BLaER1 treated with 17β-estradiol and CSF1 and Interleukin-3, amounts not matched to agents 10 nM and 100 nM (cell line): ENCODE data around the gene VSIG10.

Experiments used
- H3K27ac ChIP-seq, 11 experiments: shearing (Covaris generic); formaldehyde crosslinking; 2 replicates each; pipeline ENCODE4 v1.8.1; 2022
- H3K27me3 ChIP-seq, 11 experiments: shearing (Covaris generic); formaldehyde crosslinking; 2 replicates each; pipeline ENCODE4 v1.8.1; 2022
- H3K36me3 ChIP-seq, 11 experiments: shearing (Covaris generic); formaldehyde crosslinking; 2 replicates each; pipeline ENCODE4 v1.8.1; 2022
- H3K4me1 ChIP-seq, 10 experiments: shearing (Covaris generic); formaldehyde crosslinking; 2 replicates each; pipeline ENCODE4 v1.8.1; 2022
- H3K4me2 ChIP-seq, 11 experiments: shearing (Covaris generic); formaldehyde crosslinking; 2 replicates each; pipeline ENCODE4 v1.8.1; 2022
- H3K4me3 ChIP-seq, 10 experiments: shearing (Covaris generic); formaldehyde crosslinking; 2 replicates each; pipeline ENCODE4 v1.8.1; 2022
- H3K9ac ChIP-seq, 11 experiments: shearing (Covaris generic); formaldehyde crosslinking; 2 replicates each; pipeline ENCODE4 v1.8.1; 2022
- H3K9me3 ChIP-seq, 11 experiments: shearing (Covaris generic); formaldehyde crosslinking; replicated peaks in 1 of 11; 2 replicates each; pipeline ENCODE4 v1.8.1; 2022
- H4K20me1 ChIP-seq, 11 experiments: shearing (Covaris generic); formaldehyde crosslinking; 2 replicates each; pipeline ENCODE4 v1.8.1; 2022
- Cebpa-rat ChIP-seq, 11 experiments: shearing (Covaris generic); IDR thresholded peaks; 2 replicates each; pipeline ENCODE4 v1.8.1; 2022

The VSIG10 gene

GRCh38 chr12:118068445-118068844, 35.4 kb downstream of the VSIG10 start:
- Histone ChIP-seq H3K27ac (no peak overlapping the region), H3K4me1 (peaks cover 24 to 29% (median 26%) of the 10 kb centered on the region in 10 experiments), H3K36me3 (peaks cover 0 to 72% (median 28%) of the 10 kb centered on the region in 11 experiments; a peak in 17 of 22 replicates)

GRCh38 chr12:118065380-118065779, 38.4 kb downstream of the VSIG10 start:
- Histone ChIP-seq H3K9ac (no peak overlapping the region), H4K20me1 (no peaks in the 10 kb centered on the region; a peak in 1 of 22 replicates), H3K4me3 (peak overlapping the region in 1 of 10 experiments; percentile 19; a peak in 1 of 20 replicates), H3K4me1 (peaks cover 36 to 45% (median 40%) of the 10 kb centered on the region in 10 experiments), H3K9me3 (no peaks in the 10 kb centered on the region), H3K36me3 (peaks cover 0 to 44% (median 9%) of the 10 kb centered on the region in 11 experiments; a peak in 14 of 22 replicates), H3K4me2 (peak overlapping the region; percentile 48 to 99 (median 97)), H3K27me3 (peaks cover 0 to 19% (median 14%) of the 10 kb centered on the region in 11 experiments; a peak in 12 of 22 replicates), H3K27ac (no peak overlapping the region)
- no peak for TF ChIP-seq Cebpa-rat (IDR thresholded peaks at IDR 0.05)

More at GRCh38 chr12:118068445-118068844, 35.4 kb downstream of the VSIG10 start:
- no peak overlapping the region for H3K4me3 ChIP-seq
- H3K9me3 ChIP-seq, result no peaks in the 10 kb centered on the region
- H3K27me3 ChIP-seq, result peaks cover 0 to 1% (median 0%) of the 10 kb centered on the region in 11 experiments; a peak in 1 of 22 replicates
- H4K20me1 ChIP-seq, result no peaks in the 10 kb centered on the region; a peak in 1 of 22 replicates
- no peak overlapping the region for H3K4me2 ChIP-seq
- TF ChIP-seq Cebpa-rat (IDR thresholded peaks at IDR 0.05), result no peak
- no peak overlapping the region for H3K9ac ChIP-seq

GRCh38 chr12:118064608-118065007, 39.2 kb downstream of the VSIG10 start:
- Histone ChIP-seq H3K4me3 (no peak overlapping the region), H3K9ac (no peak overlapping the region), H3K27ac (no peak overlapping the region), H3K4me1 (peaks cover 36 to 53% (median 48%) of the 10 kb centered on the region in 10 experiments), H3K9me3 (no peaks in the 10 kb centered on the region), H3K36me3 (peaks cover 0 to 36% (median 9%) of the 10 kb centered on the region in 11 experiments; a peak in 11 of 22 replicates), H3K4me2 (peak overlapping the region; percentile 48 to 99 (median 97)), H4K20me1 (no peaks in the 10 kb centered on the region; a peak in 1 of 22 replicates), H3K27me3 (peaks cover 0 to 19% (median 14%) of the 10 kb centered on the region in 11 experiments; a peak in 12 of 22 replicates)
- TF ChIP-seq Cebpa-rat (IDR thresholded peaks at IDR 0.05), result no peak

- peak in 6 of 11 experiments; percentile 10 to 67 (median 42); a peak in 3 of 22 replicates for TF ChIP-seq Cebpa-rat (IDR thresholded peaks at IDR 0.05)
- peaks cover 0 to 4% (median 0%) of the 10 kb centered on the region in 11 experiments; a peak in 3 of 22 replicates for H4K20me1 ChIP-seq
- peaks cover 0 to 28% (median 3%) of the 10 kb centered on the region in 11 experiments; a peak in 9 of 22 replicates for H3K36me3 ChIP-seq
- peaks cover 43 to 61% (median 54%) of the 10 kb centered on the region in 10 experiments for H3K4me1 ChIP-seq
- no peak overlapping the region; a peak in 1 of 22 replicates for H3K27ac ChIP-seq
- peak overlapping the region; percentile 88 to 99 (median 97); a peak in 21 of 22 replicates for H3K4me2 ChIP-seq
- no peak overlapping the region for H3K9ac ChIP-seq
- no peak overlapping the region for H3K4me3 ChIP-seq
- H3K27me3 ChIP-seq, result peaks cover 0 to 19% (median 14%) of the 10 kb centered on the region in 11 experiments; a peak in 12 of 22 replicates
- H3K9me3 ChIP-seq, result no peaks in the 10 kb centered on the region
These were observed 40.0 kb downstream of the VSIG10 start for GRCh38 chr12:118063576-118064391.

- Histone ChIP-seq H3K27me3 (peaks cover 0 to 19% (median 14%) of the 10 kb centered on the region in 11 experiments; a peak in 12 of 22 replicates), H3K4me3 (peak overlapping the region; percentile 68 to 86 (median 80)), H3K9ac (peak overlapping the region; percentile 87 to 95 (median 90)), H4K20me1 (peaks cover 0 to 18% (median 0%) of the 10 kb centered on the region in 11 experiments; a peak in 4 of 22 replicates), H3K4me2 (peak overlapping the region; percentile 88 to 99 (median 97)), H3K4me1 (peaks cover 53 to 61% (median 57%) of the 10 kb centered on the region in 10 experiments), H3K9me3 (no peaks in the 10 kb centered on the region), H3K36me3 (peaks cover 0 to 16% (median 0%) of the 10 kb centered on the region in 11 experiments; a peak in 4 of 22 replicates), H3K27ac (peak overlapping the region; percentile 88 to 93 (median 90))
- TF ChIP-seq Cebpa-rat (IDR thresholded peaks at IDR 0.05), result no peak
These were observed 41.7 kb downstream of the VSIG10 start for GRCh38 chr12:118061873-118062843.

GRCh38 chr12:118061011-118061872, 42.6 kb downstream of the VSIG10 start, which contains the start of gene WSB2:
Gene WSB2, minus strand, starts transcription at chr12:118061179. Its CDS starts 131 bp downstream, at chr12:118061048.
- Histone ChIP-seq H3K27ac (peak within 1 kb of the TSS; percentile 88 to 93 (median 90)), H3K4me1 (peaks cover 53 to 61% (median 57%) of the 10 kb centered on the region in 10 experiments), H4K20me1 (peaks cover 0 to 27% (median 0%) of the 10 kb centered on the region in 11 experiments; a peak in 4 of 22 replicates), H3K36me3 (peaks cover 0 to 8% (median 0%) of the 10 kb centered on the region in 11 experiments; a peak in 2 of 22 replicates), H3K9me3 (no peaks in the 10 kb centered on the region), H3K4me3 (peak within 1 kb of the TSS; percentile 68 to 86 (median 80)), H3K9ac (peak within 1 kb of the TSS; percentile 87 to 95 (median 90)), H3K27me3 (peaks cover 0 to 19% (median 14%) of the 10 kb centered on the region in 11 experiments; a peak in 12 of 22 replicates), H3K4me2 (peak within 1 kb of the TSS; percentile 89 to 99 (median 97))
- TF ChIP-seq Cebpa-rat (IDR thresholded peaks at IDR 0.05), result no peak

GRCh38 chr12:118060301-118061010, 43.4 kb downstream of the VSIG10 start:
- no peak for TF ChIP-seq Cebpa-rat (IDR thresholded peaks at IDR 0.05)
- peaks cover 0 to 35% (median 0%) of the 10 kb centered on the region in 11 experiments; a peak in 6 of 22 replicates for H4K20me1 ChIP-seq
- peaks cover 0 to 19% (median 14%) of the 10 kb centered on the region in 11 experiments; a peak in 12 of 22 replicates for H3K27me3 ChIP-seq
- H3K4me3 ChIP-seq, result peak overlapping the region; percentile 68 to 86 (median 80)
- peak overlapping the region; percentile 72 to 96 (median 91) for H3K4me2 ChIP-seq
- H3K27ac ChIP-seq, result peak overlapping the region; percentile 88 to 93 (median 90)
- peaks cover 48 to 55% (median 51%) of the 10 kb centered on the region in 10 experiments for H3K4me1 ChIP-seq
- peaks cover 0 to 4% (median 0%) of the 10 kb centered on the region in 11 experiments; a peak in 1 of 22 replicates for H3K36me3 ChIP-seq
- no peaks in the 10 kb centered on the region for H3K9me3 ChIP-seq
- peak overlapping the region; percentile 87 to 95 (median 90) for H3K9ac ChIP-seq
